ENCODE results near the gene GUCA2A.

GUCA2A gene

DNA sequence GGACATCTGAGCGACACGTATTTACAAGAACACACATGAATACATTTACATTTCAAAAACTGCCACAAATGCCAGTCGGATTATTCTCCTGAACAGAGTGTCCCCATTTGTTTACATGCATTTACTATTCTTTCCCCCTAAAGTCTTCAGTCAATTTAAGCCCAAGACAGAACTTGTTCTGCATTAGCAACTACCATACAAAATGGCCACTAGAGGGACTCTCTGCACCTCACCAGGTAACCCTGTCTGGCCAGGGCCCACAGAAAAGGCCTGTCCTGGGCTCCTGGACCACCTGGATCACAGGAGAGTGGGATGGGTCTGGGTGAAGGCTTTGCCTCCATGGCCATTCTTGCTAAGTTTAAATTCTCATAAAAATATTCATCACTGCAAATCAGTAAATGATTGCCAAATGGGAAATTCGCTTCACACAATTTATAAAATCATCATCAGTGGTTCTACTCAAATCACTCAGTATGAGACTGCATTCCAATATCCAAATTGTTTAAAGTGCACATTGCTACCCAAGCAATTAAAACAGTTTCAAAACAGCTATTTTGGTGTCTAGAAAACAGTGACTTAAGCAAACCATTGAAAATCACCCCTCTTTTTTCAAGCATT lies 12.5 kb upstream of the GUCA2A start:
- DNase-seq, result no peak

GRCh38 chr1:42175314-42176054 lies 10.9 kb upstream of the GUCA2A start:
- DNase-seq, result no peak

GRCh38 chr1:42173961-42174735 lies 9.6 kb upstream of the GUCA2A start:
- DNase-seq, result no peak

GRCh38 chr1:42173155-42173933 lies 8.8 kb upstream of the GUCA2A start:
- peak; percentile 57 for DNase-seq

GRCh38 chr1:42172381-42173133 lies 8.0 kb upstream of the GUCA2A start:
- DNase-seq, result no peak

DNA sequence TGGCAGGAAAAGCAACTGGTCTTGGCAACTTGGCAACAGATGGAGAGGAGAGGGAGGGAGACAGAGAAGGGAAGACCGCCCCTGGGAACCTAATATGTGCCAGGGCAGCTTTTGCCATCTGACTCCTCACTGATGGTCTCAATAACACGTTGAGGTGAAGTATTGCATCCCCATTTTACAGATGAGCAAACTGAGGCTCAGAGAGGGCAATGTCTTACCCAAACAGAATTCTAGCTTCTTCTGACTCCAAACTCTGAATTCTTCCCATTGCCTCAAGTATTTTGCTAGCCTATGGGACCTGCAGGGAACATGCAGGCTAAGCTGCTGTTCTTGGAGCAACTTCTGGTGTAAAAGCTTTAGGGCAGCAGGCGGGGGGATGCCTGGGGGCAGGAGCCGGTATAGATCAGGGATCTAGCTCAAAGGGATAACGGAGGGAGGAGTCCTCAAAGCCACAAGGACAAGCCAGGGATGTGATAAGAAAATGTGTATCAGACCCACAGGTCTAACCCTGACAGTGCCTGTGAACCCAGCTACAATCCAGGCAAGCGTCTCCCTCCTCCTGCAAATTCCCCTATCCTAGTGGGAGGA lies 7.2 kb upstream of the GUCA2A start:
- DNase-seq, result no peak

DNA sequence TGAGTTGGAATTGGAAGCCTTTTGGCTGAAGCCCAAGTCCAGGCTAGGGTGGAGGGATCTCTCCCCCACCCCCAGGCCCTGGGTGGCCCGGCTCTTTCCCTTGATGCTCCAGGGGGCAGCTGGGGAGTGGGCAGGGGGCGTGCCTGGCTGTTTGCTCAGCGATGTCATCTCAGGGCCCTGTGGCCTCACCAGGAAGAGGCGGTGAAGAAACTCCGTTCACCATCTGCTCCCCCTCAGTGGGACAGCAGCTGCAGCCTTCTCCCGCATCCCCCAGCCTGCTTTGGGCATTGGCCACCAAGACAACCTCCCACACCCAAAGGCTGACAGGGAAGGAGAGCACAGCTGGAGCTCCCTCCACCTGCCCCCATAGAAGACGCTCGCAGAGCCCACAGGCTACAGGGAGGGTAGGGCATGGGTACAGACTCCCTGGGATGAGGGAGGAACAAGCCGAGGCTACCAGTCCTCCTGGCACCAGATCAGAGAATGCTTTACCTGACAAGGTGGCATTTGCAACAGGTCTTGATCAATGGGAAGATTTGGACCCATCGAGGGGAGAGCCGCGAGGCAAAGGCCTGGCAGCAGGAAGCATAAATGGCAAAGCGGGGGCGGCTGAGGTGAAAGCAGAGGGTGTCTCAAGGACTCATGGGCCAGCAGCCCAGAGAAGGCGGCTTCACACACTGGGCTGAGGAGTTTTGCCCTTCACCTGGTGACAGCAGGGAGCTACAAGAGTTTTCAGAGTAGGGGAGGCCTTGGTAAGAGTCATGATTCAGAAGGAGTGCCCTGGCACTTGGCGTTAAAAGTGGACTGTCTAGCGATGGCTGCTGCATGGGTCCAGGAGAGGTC lies 6.5 kb upstream of the GUCA2A start:
- DNase-seq, result no peak

GRCh38 chr1:42168763-42169162 lies 4.2 kb upstream of the GUCA2A start:
- DNase-seq, result no peak

GRCh38 chr1:42168391-42168670 lies 3.8 kb upstream of the GUCA2A start:
- DNase-seq, result no peak

GRCh38 chr1:42167611-42168390 lies 3.3 kb upstream of the GUCA2A start:
- no peak for DNase-seq

- DNase-seq, result no peak
These were observed 1.1 kb upstream of the GUCA2A start for GRCh38 chr1:42165511-42166210.

- no peak for DNase-seq
These were observed 725 bp downstream of the GUCA2A start for GRCh38 chr1:42163536-42164503.

- no peak for DNase-seq
These were observed 1.4 kb downstream of the GUCA2A start for GRCh38 chr1:42163114-42163513.

GRCh38 chr1:42162181-42162580 lies 2.4 kb downstream of the GUCA2A start:
- DNase-seq, result no peak

DNA sequence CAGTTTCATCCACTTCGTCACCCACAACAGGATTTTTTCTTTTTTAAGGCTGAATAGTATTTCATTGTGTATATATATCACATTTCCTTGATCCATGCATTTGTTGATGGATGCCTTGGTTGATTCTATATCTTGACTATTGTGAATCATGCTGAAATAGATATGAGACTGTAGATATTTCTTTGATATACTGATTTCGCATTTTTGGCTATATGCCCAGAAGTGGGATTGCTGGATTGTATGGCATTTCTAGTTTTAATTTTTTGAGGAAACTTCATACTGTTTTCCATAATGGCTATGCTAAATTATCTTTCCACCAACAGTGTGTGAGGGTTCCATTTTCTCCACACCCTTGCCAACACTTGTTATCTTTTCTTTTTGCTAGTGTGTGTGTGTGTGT lies 6.4 kb downstream of the GUCA2A start:
- no peak for DNase-seq

DNA sequence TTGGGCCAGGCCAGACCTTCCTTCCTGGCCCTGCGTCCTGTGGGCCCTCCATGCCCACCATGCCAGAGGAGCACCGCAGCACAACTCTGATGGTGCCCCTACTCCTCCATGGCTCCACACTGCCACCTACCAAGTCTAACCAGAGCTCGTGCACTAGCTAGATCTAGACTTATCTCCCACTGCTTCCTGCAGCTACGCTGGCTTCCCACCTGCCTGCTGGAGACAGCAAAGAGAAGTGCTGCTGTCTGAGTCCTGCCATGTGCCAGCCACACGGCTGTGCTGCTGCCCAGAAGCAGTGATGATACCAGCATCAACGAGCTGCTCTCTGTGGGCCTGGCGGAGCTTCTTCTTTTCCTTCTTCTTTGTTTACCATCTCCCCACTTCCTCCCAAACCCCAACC lies 6.9 kb downstream of the GUCA2A start:
- DNase-seq, result no peak

- DNase-seq, result no peak
These were observed 9.2 kb downstream of the GUCA2A start for GRCh38 chr1:42155362-42155761.

DNA sequence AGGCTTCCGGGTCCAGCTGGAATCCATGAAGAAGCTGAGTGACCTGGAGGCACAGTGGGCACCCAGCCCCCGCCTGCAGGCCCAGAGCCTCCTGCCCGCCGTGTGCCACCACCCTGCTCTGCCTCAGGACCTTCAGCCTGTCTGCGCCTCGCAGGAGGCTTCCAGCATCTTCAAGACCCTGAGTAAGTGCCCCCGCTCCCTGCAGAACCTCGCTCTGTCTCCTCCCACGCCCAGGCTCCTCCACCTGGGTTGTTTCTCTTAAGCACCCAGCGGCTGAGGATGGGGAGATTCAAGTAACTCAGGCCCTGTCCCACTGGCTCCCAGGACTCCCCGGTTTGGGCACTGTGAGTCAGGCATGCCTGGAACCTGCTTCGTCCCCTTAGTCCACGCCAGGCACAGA lies 9.9 kb downstream of the GUCA2A start:
- no peak for DNase-seq

- no peak for DNase-seq
These were observed 10.9 kb downstream of the GUCA2A start for GRCh38 chr1:42153624-42154023.

All from effector CD8-positive, alpha-beta T cell (primary cell).